GM21723 (cell line): ENCODE data around the gene PIK3CD.

ENCODE experiments used
- ATAC-seq: cut with Tn5 transposase; IDR thresholded peaks from one replicate; pipeline ENCODE4 v1.9.1; 2021; ENCODE audit warnings: mild to moderate bottlenecking, moderate library complexity; ENCODE audit not compliant: unreplicated experiment

The PIK3CD gene

DNA sequence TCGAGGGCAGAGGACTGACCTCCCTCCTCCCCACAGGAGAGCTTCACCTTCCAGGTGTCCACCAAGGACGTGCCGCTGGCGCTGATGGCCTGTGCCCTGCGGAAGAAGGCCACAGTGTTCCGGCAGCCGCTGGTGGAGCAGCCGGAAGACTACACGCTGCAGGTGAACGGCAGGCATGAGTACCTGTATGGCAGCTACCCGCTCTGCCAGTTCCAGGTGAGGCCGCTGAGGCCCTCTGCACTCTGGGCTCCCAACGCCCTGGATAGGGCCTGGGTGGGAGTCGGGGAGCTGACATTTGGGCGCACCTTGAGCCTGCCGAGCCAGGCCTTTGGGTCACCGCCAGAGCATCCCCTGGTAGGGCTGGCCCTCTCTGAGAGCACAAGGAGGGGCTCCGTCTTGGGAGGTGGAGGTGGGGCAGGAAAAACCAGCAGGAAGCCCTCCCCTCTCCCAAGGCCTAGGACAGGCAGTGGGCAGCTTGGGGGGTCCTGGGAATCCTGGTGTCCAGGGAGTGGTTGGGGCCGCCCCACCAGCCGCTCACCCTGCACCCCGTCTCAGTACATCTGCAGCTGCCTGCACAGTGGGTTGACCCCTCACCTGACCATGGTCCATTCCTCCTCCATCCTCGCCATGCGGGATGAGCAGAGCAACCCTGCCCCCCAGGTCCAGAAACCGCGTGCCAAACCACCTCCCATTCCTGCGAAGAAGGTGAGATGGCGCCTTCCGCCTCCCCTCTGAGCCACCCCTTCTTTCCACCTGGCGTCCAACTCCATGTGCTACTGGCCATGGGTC is 65.1 kb downstream of the PIK3CD start:
- ATAC-seq, result no peak

DNA sequence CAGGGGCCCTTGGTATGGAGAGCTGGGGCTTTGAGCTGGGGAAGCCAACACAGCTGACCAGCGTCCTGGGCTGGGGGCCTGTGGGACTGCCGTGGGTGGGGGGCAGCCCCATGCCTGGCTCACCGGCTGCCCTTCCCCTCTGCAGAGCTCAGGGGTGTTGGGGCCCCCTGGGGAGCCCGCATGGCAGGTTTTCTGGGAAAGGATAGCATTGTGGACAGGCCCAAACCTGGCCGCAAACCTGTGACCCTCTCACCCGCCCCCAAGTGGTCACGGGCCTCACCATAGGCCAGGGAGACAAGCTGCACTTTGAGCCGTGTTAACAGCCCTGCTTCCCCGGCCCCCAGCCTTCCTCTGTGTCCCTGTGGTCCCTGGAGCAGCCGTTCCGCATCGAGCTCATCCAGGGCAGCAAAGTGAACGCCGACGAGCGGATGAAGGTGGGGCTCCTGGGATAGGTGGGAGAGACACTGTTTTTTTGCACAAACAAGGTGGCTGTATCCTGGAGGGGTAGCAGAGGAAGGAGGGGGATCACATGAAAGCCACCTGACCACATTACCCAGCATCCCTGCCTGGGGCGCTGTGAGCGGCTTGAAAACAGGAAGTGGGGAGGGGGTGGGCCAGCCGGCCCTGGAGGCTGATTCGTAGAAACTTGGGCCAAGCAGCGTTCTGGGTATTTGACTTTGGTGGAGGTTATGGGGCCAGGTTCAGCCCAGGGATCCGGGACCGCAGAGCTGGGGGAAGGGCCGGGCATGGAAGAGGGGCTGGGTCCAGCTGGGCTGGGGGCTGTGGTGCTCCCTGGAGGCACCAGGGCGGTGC is 65.9 kb downstream of the PIK3CD start:
- peak; percentile 61 for ATAC-seq

DNA sequence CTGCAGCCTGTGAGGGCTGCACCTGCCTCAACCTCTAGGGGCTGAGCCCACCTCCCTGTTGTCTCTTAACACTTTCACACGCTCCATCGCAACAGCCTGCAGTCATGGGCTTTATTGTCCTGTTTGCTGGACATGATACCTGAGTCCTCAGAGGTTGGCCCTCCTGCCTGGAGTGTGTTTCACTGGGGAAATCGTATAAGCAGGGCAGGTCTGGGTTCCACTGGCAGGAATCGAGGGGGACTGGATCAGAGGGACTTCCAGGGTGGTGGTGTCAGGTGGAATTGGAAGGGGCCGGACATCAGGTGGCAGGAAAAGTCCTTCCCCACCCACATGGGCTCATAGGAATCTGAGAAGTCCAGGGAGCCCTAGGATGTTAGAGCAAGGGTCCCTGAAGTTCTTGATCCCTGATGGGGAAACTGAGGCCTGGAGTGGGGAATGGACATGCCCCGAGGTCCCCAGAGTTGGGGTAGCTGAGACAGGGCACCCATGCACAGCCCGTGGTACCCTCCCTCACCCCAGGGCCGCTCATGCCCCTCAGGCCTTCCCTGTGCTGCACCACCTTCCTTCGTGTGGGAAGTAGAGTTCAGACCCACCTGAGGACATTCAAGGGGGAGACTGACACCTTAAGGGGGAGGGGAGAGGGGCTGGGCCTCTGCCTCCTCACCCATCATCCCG is 66.6 kb downstream of the PIK3CD start:
- ATAC-seq, result no peak

DNA sequence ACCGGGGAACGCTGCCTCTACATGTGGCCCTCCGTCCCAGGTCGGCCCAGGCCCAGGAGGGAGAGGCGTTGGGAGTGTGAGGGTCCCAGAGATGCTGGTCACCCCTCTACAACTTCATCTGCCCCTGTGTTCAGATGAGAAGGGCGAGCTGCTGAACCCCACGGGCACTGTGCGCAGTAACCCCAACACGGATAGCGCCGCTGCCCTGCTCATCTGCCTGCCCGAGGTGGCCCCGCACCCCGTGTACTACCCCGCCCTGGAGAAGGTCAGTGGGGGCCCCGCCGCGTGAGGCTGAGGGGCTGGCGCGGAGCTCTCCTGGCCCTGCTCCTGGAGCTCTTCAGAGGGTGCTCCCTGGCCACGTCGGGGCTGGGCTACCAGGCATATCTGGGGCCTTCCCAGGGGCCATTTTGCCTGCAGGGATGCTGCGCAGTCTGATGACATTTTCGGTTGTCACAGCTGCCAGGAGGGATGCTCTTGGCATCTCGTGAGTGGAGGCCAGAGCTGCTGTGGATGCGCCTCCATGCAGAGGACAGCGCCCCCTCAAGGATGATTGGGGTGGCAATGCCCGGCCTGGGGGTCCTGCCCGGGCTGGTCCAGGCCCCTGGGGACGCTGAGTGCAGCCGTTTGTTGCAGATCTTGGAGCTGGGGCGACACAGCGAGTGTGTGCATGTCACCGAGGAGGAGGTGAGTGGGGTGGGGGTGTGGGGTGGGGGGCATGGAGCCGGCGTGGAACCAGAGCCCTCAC is 68.6 kb downstream of the PIK3CD start:
- no peak for ATAC-seq

DNA sequence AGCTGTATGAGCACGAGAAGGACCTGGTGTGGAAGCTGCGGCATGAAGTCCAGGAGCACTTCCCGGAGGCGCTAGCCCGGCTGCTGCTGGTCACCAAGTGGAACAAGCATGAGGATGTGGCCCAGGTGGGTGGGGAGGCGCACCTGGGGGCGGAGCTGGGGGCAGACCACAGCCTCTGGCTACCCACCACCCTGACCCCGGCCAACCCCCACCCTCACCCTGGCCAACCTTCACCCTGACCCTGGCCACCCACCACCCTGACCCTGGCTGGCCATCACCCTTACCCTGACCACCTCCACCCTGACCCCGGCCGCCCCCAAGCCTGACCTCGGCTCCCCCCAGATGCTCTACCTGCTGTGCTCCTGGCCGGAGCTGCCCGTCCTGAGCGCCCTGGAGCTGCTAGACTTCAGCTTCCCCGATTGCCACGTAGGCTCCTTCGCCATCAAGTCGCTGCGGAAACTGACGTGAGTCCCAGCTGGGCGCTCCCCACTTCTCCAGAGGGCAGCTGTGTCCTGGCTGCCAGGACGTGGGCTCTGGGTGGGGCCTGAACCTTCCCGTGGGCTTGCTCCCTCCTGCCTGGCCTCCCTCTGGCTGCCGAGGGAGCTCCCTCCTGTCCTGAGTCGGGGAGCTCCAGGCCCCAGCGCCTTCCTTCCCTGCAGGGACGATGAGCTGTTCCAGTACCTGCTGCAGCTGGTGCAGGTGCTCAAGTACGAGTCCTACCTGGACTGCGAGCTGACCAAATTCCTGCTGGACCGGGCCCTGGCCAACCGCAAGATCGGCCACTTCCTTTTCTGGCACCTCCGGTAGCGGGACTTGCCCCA is 69.5 kb downstream of the PIK3CD start:
- no peak for ATAC-seq

DNA sequence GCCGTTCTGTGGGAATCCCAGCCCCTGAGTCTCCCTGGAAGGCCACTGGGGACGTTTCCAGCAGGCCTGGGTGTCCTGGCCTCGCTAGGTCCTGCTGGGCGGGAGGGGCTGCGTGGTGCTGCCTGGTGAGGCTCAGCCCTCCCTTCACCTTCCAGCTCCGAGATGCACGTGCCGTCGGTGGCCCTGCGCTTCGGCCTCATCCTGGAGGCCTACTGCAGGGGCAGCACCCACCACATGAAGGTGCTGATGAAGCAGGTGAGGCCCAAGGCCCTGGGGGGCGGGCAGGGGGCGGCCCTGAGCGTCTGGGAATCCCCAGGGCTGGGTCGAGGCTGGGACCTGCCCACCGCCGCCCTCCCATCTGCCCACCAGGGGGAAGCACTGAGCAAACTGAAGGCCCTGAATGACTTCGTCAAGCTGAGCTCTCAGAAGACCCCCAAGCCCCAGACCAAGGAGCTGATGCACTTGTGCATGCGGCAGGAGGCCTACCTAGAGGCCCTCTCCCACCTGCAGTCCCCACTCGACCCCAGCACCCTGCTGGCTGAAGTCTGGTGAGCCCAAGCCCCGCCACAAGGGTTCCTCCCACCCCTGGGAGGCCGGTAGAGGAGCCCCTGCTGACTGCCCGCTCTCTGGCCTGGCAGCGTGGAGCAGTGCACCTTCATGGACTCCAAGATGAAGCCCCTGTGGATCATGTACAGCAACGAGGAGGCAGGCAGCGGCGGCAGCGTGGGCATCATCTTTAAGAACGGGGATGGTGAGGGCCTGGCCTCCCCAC is 70.3 kb downstream of the PIK3CD start:
- ATAC-seq, result no peak

DNA sequence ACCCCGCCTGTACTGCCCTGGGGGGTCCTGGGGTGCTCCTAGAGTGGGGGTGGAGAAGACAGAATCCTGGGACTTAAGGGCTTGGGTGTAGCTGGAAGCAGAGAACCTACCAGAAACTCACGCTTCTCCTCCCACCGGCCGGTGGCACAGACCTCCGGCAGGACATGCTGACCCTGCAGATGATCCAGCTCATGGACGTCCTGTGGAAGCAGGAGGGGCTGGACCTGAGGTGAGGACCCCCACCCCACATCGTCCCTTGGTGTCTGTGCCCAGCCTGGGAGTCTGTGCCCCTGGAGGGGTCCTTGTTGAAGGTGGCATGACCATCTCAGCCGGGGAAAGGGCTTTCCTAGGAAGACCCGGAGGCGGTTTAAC is 70.8 kb downstream of the PIK3CD start:
- ATAC-seq, result no peak

DNA sequence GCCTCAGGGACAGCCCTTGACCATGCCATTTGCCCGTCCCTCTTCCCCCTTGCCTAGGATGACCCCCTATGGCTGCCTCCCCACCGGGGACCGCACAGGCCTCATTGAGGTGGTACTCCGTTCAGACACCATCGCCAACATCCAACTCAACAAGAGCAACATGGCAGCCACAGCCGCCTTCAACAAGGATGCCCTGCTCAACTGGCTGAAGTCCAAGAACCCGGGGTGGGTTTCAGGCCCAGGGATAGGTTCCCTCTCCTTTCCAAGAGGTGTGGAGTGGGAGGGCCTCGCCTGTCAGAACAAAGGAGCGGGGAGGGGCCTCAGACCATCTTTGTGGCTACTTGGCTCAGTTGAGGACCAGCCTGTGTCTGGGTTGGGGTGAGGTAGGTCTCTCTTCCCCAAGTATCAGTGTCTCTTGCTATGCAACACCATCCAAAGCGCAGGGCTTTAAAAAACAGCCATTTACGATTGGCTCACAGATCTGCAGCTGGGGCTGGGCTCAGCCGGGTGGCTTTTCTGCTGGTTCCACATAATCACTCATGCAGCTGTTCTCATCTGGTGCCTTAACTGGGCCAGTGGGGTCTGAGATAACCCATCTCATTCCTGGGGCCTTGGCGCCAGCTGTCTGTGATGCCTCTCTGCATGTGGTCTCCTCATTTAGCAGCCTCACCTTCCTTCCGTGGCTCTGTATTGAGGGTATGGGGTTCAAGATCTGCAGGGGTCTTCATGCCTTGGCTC is 71.7 kb downstream of the PIK3CD start:
- ATAC-seq, result no peak

DNA sequence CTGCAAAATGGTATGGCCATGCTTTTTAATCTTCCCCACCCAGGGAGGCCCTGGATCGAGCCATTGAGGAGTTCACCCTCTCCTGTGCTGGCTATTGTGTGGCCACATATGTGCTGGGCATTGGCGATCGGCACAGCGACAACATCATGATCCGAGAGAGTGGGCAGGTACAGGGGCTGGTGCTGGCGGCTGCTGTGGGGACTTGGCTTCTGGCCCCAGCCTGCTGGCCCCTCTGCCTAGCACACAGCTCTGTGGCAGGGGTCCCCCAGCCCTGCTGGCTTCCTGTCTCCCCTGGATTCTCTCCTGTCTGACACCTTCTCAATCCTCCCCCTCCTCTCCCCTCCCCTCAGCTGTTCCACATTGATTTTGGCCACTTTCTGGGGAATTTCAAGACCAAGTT is 72.4 kb downstream of the PIK3CD start:
- no peak for ATAC-seq

DNA sequence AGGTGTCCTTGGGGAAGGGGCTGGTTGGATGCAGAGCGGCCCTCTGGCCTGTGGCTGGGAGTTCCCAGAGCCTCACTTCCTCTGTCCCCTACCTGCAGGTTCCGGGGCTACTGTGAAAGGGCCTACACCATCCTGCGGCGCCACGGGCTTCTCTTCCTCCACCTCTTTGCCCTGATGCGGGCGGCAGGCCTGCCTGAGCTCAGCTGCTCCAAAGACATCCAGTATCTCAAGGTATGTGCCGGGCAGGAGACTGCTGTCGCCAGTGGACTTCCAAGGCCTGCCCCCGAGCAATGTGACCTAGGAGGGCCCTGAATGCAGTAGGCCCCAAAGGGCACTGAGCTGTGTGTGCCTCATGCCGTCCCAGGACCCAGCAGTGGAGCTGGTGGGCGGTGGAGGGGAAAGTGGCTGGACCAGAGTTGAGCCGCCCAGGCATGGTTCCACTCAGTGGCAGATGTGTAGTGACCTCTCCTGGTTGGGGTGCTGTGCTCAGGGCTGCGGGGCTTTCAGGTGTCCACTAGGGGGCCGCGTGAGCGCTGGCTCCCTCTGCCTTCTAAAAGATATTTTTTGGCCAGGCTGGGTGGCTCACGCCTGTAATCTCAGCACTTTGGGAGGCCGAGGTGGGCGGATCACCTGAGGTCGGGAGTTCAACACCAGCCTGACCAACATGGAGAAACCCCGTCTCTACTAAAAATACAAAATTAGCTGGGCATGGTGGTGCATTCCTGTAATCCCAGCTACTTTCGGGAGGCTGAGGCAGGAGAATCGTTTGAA is 73.4 kb downstream of the PIK3CD start:
- ATAC-seq, result peak; percentile 55

DNA sequence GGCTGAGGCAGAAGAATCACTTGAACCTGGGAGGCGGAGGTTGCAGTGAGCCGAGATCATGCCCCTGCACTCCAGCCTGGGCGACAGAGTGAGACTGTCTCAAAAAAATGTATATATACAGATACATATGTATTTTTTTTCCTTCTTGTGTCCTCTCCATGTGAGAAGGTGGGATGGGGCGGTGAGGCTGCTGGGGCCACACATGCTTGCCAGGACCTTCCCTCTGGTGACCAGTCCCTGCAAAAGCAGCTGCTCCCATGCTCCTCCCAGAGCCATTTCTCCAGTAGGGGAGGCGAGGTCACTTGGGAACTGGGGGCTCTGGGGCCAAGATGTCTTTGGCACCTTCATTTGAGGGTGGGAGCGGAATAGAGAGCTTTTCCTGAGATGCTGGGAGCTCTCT is 74.9 kb downstream of the PIK3CD start:
- ATAC-seq, result no peak

DNA sequence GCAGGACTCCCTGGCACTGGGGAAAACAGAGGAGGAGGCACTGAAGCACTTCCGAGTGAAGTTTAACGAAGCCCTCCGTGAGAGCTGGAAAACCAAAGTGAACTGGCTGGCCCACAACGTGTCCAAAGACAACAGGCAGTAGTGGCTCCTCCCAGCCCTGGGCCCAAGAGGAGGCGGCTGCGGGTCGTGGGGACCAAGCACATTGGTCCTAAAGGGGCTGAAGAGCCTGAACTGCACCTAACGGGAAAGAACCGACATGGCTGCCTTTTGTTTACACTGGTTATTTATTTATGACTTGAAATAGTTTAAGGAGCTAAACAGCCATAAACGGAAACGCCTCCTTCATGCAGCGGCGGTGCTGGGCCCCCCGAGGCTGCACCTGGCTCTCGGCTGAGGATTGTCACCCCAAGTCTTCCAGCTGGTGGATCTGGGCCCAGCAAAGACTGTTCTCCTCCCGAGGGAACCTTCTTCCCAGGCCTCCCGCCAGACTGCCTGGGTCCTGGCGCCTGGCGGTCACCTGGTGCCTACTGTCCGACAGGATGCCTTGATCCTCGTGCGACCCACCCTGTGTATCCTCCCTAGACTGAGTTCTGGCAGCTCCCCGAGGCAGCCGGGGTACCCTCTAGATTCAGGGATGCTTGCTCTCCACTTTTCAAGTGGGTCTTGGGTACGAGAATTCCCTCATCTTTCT is 75.5 kb downstream of the PIK3CD start:
- ATAC-seq, result no peak

DNA sequence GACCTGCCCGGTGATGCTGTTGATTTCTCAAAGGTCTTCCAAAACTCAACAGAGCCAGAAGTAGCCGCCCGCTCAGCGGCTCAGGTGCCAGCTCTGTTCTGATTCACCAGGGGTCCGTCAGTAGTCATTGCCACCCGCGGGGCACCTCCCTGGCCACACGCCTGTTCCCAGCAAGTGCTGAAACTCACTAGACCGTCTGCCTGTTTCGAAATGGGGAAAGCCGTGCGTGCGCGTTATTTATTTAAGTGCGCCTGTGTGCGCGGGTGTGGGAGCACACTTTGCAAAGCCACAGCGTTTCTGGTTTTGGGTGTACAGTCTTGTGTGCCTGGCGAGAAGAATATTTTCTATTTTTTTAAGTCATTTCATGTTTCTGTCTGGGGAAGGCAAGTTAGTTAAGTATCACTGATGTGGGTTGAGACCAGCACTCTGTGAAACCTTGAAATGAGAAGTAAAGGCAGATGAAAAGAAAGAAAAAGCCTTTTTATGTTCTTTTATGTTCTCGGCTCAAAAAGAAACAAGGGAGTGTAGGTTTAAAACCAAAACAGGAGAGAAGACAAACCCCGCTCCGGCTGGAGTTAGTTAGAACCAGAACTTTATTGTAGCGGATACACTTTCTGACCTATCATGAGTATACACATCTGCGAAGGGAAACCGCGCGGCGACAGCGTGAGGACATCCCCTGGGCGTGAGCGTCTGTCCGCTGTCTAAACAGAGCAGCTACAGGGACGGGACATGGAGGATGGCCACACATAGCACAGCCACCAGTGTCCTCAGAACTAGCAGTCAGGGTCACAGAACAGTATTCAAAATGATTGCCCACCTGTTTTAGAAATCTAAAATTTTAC is 77.1 kb downstream of the PIK3CD start:
- no peak for ATAC-seq

DNA sequence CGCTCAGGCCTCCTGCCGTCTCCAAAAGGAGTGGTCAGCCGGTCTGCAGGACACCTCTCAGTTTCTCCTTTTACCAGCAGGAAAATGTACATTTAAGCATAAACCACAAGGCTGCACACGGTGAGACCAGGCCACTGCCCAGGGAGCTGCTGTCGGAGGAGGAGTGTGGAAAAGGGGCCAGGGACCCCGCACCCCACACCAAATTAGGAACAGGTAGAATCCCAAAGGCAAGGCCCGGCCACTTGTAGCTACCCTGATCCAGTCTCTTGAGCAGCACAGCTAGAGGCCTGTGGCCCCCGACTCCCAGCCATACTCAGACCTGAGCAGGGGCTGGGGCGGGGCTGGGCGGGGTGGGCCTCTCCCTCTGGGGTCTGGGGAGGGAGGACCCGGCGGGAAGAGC is 78.0 kb downstream of the PIK3CD start:
- no peak for ATAC-seq

DNA sequence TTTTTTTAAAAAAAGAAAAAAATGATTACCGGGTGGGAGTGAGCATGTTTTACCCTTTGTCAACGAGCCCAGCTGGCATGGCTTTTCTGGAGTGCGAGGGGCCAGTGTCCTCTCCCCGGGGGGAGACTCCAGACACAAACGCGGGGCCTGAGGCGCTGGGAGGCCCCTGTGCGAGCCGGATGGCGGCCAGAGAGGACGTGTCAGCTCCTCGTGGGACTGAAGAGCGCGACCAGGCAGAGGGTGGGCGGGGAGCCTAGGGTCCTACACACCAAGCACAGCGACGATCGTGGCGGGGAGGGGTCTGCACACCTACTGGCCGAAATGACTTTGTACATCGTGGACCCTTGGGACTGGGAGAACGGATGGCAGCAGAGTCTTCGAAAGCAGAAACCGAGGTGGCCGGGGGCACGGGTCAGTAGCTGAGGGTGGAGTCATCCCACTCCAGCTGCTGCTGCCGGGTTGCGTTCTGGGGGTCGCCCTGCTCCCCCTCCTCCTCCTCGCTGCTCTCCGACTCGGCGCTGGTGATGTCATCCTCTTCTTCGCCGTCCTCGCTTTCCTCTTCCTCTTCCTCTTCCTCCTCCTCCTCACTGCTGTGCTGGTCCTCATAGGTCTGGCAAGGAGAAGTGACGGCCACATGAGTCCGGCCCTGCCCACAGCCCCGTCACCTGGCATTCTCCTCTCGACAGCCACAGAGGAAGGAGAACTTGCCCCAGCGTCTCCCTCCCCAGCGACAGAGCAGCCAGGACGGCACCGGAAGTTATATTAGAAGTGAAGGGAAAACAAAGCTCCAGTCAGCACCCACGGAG is 78.8 kb downstream of the PIK3CD start:
- no peak for ATAC-seq

DNA sequence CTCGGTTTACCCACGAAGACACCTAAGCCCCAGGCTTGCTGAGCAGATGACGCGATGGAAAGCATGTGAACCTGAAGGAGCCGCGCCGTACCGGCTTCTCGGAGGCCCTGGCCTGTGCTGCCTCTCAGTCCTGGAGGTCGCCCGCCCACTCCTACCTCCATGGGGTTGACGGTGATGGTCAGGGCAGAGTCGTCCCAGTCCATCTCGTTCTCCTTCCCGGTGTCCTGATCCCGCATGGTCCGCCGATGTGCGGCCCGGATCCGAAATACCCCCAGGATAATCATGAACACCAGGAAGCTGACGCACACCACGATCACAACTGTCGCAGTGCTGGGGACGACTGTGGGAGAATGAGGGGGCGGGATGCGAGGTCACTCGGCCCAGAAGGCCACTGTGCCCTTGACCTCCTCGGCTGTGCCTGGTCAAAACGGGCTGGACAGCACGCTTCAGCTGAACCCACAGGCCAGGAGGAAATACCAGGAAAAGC is 79.6 kb downstream of the PIK3CD start:
- ATAC-seq, result no peak
